Islet precursor cell (in vitro differentiated cells): ENCODE results near the gene AGAP1.
A peak's percentile ranks its signal among the peaks of the same experiment; 100 is the strongest.

Experiments
- DNase-seq: peaks from one replicate; pipeline ENCODE4 v3.0.0-alpha.2; 2018

Gene AGAP1

DNA sequence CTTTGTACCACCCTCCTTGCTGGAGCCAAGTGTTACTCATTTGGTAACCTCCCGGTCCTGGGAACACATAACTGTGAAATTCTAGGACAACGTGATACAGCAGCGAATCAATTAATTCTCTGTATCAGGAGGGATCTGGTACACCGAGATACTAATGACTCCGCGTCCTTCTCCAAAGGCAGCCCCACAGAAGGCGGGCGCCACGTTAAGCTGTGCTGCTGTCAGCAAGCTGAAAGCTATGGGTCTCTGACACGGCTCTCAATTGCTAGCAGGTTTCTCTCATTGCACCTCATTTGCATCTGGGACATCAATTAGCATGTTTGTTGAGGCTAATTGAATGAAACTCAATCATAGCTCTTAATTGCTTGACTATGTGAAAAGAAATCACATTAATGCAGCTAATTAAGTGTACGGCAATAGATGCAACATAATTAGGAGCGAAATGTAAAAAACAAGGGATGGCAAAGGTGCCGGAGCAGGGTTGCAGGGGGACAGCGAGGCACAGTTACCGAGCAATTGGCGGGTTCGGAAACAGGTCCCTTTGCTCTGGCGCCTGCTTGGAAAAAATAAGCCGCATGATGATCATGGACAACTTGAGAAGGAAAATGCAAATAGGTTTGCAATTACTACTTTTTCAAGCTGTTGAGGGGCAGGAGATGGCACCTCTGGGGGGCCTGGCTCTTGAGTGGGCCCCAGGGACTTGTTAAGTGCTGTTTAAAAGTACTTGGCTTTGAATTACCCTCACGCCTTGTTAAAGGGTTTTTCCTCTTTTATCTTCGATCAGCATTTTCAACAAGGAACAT is 410.1 kb downstream of the AGAP1 start:
- DNase-seq = no peak

DNA sequence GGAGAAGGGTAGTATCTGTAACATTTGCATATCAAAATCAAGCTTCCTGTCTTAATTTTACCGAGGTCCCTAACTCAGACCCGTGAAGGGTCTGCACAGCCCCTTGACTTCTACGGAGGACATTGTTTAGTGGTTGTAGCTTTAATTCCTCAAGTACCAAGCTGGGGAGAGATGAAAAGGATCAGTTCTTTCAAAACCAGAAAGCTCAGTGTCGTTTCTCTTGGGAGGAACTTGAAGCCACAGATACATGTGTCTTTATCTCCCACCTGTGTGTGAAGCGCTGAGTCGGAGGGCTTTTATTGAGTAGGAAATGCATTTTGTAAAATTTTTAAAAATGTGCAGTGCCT is 410.7 kb downstream of the AGAP1 start:
- DNase-seq = no peak

DNA sequence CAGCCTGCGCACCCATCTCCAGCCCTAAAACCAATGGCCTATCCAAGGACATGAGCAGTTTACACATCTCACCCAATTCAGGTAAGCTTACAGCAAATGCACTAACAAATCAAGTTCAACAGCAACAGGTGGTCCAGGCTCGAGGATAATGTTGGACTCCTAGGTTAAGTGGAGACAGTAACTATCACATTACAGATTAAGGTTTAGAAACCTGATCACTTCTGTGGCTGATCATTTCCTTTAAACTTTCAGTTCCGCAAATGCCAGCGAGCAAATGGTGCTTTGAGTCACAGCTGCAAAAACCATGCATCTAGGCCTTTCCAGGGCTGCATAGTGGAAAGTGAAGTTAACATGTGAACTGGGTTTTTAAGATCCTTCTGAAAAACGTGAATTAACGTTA is 415.0 kb downstream of the AGAP1 start:
- no peak for DNase-seq

DNA sequence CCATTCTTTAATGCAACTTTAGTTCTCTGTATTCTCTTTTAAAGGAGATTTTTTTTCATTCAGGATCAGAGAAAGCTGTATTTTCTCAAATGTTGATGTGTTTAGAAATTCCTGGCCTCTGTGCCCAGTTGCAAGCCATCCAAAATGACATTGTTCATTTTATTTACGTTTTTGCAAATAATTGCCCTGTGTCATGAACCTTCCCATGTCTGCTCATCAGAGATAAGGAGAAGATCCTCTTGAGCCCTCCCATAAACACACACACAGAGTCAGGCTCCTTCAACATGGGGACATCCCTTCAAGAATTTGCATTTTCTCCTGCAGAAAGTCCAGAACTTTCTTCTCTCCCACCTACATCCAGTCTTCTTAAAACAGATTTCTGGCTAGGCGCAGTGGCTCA is 415.5 kb downstream of the AGAP1 start:
- no peak for DNase-seq

DNA sequence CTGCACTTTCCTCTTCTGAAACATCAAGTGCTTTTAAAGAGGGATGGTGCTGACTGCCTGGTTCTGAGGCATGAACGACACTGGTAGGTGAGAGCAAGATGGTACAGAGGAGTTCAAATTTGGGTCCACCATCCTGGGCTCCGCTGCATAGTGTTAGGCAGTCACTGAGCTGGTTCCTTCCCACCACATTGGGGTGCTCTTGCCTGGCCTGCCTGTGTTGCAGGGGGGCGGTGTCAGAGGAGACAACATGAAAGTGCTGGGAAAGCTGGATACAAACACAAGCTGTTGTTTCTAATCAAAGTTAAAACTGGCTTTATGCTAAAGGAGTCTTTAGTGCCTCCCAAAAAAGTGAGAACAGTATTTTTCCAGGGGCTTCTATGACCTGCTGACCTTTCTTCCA is 416.2 kb downstream of the AGAP1 start:
- no peak for DNase-seq

DNA sequence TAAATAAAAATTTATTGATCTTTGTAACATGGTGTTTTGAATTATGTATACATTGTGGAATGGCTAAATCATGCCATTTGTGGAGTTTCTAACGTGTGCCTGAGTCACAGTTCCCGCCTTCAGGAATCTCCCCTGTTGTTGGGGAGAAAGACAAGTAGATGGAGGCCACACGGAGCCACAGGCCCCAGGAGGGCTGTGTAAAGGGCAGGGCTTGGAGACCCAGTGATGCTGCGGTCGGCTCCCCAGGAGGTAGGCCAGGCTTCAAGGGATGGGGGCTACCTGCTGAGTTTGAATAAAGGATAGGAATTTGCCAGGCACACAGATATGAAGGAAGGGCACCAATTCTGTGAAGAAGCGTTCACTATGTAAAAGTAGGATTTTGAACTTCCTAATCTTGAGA is 417.3 kb downstream of the AGAP1 start:
- DNase-seq = no peak

DNA sequence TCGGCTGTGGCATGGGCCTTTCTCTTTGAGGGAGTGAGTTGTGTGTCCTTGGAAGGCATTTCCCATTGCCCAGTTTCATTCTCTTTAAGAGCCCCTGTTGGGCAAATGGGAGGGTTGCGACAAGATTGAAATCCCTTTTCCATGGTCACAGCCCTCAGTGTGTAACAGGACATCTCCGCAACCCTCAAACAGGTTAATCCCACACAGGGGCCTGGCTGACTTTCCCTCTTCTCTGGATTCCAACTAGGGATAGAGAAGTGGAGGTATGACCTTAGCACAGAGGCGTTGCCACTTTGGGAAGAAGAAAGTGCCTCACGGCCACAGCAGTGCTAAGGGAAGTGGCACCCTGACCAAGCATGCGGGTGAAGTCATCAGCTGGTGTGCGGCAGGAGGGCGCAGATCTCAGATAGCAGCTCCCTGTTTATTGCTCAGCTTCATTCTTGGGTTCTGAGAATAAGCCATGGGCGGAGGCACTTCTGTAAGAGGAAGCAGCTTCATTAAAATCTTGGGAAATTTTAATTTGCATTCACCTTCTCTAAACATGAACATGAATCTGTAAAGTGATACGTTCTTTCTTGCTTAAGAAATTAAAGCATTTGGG is 417.9 kb downstream of the AGAP1 start:
- DNase-seq = no peak

DNA sequence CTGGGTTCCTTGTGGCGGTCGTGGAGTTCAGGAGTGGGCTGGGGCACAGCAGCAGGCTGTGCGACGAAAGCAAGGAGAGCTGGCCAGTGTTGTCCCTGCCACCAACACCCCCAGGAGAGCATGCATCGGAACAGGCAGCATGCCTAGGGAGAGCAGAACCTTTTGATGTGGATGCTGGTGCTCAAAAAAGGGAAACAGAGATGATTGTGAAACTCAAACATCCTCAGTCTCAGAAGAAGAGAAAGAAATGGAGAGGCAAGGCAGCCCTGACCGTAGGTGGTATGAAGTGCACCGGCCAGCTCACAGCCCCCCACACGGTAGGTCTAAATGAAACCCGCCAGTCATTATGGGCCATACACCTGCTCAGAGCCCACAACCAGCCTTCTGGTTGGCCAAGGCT is 420.9 kb downstream of the AGAP1 start:
- no peak for DNase-seq

DNA sequence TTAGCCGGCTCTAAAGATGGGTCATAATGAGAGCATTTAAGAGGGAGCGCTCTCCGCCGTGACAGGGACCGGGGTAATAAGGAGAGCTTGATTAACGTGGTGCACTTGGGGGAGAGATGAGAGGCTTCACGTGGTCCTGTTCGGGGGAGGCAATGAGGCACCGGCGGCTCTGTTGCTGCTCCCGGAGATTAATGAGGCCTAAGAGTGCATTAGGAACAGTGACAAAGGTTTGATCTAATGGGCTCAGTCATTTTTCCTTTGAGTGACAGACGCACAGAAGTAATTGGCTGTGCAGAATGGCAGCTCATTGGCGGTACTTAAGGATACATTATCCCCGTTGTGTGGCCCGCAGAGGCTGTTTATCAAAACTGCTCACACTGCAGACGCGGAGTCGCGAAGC is 423.7 kb downstream of the AGAP1 start:
- no peak for DNase-seq

DNA sequence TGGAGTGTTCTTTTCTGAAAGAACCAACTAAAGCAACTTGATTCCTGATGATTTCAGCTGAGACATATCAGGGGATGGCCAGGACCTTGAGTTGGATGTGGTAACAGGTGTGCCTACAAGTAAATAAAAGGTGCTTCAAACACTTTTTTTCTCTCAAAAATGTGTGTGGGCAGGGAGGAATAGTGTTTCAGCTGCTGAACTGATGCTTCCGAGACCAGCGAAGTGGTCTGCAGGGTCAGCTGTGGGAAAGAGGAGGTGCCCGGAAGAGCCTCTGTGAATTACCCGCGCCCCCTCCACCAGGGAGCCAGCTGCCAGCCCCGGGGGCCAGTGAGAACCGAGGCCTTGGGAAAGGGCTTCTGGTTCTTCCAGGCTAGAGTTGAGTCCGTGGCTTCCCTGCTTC is 425.0 kb downstream of the AGAP1 start:
- no peak for DNase-seq

DNA sequence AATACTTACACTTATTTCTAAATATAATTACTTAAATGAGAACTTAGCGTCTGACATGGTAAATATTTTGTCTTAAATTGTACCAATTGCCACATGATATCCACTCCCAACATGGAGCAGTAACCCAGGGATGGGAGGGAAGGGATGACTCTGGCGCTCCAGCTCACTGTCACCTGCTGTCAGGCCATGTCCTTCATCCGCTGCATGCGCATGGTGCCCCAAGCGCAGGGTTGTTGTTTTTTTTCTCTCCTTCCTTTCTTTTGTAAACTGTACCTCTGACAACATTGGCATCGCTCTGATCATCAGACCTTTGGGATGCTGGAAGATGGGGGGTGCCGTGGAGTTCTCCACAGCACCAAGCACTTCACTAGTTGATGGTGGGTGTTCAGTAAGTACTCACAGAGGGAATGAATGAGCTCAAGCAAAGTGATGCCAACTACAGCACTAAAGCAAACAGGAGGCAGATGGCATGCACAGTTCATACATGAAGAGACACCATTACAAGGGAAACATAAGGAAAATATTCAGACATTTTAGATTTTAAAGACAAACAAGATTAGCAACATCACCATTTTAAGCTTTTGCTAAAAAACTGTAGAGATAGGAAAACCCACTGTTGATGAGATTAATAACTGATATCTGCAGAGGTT is 426.5 kb downstream of the AGAP1 start:
- DNase-seq = no peak

DNA sequence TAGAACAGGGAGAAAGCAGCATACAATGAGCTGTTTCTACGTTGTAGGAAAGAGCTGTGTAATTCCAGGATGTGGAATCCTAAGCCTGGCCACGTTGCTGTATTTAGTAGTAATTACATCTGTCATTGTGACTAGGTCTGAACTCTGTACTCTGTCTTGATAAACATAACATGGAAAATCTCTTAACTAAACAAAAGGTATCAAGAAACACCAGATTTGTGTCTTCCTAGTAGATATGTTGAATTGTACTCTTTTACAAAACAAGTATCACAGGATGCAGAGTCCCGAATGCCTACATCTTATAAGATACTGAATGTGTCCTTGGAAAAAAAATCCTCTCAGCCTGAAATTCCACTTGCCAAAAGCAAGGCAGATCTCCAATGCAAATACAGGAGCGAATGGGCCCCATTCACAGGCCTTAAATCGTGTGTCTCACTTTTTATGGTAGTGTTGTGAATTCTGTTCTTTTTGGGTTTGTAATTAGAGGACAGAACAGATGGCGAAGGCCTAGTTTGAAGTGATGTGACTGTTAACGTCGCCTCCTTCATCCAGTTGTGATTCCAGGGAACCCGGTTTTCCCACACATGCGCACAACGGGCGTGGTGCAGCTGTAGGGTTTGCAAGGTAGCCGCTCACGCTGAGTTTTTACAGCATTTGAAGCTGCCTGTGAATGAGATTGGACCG is 427.8 kb downstream of the AGAP1 start:
- no peak for DNase-seq

DNA sequence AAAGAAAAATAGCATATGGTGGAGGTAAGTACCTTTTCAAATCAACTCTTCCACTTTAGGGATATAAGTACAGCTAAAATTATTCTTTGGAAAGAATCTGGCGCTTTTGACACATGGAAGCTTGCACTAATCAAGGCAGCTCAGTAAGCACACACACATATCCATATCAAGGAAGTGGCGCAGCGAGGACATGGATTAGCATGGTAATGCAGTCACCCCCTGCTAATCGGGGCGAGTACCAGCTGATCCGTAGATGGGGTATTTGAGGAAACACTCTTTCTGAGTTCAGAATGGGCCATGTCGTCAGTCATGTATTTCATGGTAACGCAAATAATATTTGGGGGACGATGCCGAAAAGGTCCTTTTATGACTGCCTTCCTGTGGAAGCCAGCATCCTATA is 429.0 kb downstream of the AGAP1 start:
- no peak for DNase-seq

DNA sequence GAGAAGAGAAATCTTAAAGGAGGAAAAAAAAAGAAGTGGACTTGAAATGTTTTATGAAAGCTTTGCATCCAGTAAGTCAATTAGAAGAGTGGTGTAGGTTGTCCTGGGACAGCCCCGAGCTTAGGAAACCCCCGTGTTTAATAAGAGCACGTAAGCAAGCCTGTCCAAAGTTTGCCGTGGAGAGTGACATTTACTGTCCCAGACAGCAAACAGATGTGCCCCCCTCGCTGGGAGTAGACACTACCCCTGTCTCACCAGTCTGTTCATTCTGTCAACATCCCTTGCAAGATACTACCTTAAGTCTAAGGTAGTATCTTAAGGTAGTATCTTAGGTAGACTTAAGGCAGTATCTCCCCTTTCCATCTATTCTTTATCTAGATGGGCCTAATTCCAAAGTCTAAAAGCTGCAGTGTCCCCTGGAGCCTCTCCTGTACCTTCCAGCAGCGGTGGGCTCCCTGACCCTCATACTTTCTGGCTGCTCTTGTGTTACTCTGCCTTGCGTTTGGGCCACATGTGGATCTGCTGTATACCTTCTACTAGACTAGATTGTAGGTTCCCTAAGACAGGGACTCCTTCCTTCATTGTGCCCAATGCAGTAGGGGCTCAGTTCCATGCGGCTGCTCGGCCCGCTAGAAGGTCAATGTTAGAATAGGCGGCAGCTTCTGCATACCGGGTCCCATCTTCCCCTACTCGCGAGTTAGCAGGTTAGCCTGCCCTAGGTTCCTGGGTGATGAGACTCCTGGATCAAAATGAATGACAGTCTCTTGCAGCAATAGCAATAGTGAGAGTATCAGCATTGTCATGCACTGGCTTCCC is 430.2 kb downstream of the AGAP1 start:
- DNase-seq = no peak

DNA sequence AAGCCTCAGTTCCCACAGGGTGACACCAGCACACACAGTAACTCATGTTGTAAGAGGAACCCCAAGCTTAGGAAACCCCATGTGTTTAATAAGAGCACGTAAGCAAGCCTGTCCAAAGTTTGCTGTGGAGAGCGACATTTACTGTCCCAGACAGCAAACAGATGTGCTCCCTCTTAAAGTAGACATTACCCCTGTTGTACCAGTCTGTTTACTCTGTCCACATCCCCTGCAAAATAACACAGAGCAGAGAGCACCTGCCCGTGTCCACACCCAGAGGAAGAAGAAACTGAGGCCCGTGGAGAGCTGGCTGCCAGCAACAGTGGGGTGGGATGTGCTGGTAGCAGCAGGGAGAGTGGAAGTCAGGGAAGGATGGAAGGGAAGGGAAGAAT is 430.8 kb downstream of the AGAP1 start:
- no peak for DNase-seq

DNA sequence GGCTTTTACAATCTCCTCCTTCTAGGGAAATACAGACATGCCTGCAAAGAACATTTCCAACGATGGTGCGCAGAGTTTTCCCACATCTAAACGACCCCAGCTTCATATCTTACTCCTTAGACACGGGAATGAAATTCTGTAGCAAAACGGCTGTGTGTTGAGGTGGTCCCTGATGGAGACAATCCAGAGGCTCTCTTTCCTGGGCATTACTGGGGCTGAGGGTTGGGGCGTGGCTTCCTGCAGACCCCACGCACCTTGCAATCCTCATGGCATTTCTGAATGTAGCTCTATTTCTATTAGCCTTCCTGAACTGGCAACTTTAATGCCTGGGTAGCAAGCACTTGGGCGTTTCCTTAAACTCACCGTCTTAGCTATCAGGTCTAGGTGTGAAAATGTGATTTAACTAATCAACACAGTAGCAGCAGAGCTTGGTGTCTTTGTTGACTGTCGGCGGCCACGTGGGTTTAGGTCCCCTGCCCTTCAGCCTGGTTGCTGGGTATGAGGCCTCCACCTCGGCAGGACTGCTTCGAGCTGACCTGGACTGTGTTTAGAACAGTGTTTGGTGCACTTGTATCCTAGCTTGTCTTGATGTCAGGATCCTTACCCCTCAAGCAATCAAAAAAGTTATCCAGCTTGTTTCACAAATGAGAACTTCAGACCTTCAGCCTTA is 431.5 kb downstream of the AGAP1 start:
- DNase-seq = no peak

DNA sequence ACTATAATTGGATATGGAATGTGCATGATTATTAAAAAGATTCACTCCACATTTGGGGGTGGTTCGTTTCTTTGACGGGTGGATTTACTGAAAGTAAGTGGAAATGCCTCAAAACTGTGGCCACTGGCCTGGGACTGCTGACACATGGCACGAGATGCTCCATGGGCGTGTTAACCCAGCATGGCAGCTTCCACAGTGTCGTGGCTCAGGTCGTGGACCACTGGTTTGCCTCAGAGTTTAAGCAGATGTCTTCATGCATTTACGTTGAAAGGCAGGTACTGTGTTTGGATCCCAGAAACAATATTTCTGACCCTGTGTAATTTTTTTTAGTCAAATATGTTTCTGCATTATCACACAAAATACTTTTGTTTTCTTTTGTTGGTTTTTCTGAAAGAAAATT is 432.4 kb downstream of the AGAP1 start:
- no peak for DNase-seq

DNA sequence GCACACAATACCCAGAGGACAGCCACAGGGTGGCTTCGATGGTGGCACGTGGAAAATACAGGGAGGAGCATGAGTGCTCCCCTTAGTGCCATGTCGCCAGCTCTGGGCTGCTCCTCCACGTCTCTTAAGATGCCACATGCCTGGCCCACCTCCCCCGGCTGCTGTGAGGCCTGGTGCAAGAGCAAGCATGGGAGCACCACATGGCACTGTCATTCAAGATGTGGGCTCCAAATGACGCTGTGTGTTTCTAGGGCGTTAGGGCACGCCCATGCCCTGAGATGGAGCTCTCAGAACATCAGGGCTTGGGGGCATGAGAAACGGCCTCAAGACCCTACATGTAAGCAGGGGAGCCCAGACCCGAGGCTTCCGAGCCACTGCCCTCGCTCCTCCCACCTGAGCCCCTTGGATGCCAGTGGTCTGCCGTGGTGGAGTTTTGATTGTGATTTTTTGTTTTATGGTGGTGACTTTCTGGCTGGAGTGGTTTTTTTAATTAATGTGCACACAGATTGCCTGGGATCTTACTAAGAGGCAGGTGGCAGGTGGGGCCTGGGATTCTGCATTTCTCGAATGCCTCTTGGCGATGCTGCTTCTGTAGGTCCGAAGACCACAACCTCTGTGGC is 435.0 kb downstream of the AGAP1 start:
- DNase-seq = no peak

DNA sequence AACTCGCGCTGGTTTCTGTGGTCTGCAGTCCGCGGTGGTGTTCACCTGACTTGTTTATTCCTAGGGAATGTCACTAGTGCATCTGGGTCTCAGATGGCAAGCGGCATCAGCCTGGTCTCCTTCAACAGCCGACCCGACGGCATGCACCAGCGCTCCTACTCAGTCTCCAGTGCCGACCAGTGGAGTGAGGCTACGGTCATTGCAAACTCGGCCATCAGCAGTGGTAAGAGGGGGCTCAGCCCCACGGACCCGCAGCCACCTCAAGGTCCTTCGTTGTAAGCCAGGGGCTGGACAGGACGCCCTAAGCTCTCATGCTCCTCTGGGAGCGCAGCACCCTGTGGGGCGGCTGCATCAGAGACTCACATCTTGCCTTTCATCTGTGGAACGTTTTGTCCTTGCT is 436.9 kb downstream of the AGAP1 start:
- DNase-seq = peak; percentile 38

DNA sequence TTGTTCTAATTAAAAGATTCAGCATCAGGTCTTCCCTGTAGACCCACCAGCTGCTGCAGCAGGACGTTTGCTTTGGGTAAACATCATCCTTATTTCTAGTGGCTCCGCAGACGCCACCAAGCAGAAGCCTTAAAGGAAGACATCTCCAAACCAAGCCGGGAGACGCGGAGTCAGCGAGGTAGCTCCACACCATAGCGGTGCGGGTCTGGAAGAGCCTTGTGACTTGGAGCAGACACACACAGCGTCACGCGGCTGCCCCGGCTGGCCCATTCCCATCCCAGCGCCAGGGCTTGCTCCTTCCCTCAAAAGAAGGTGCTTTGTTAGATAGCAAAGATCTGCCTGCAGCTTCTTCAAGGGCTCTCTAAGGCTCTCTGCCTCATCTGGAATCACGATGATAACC is 437.8 kb downstream of the AGAP1 start:
- DNase-seq = peak; percentile 34

DNA sequence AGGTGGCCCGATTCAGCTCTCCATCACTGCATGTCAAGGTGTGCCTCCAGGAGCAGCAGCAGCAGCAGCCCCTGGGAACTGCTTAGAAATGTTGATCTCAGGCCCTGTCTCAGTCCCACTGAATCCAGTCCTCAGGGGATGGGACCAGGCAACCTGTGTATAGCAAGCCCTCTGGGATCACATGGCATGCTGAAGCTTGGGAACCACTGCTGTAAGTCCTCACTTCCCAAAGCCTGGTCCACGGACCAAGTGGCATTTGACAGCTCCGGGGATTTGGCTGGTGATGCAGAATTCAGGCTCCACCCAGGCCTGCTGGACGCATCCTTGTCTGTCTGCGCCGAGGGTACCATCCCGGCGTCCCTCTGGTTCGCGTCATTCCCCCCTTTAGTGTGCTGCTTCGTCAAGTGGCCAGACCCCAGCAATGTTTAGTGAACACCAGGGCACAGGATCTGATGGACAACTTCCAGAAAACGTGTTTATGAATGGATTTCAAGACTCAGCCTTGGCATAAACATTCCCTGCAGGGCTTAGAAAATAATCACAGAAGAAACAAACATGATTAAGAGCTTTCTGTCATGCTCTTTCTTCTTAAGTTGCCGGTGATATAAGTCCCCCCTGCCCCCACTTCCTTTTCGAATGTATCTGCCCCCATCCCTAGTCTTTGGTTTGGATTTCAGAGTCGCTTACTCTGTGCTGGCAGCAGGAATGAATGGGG is 440.4 kb downstream of the AGAP1 start:
- peak; percentile 29 for DNase-seq
